NOMO-1 treated with DMSO at 0.1 percent for 48 hours (cell line): ENCODE measurements around the gene NME8.
"Not testable (repeated sequence)": the region's sequence is repeated elsewhere in the genome, so short reads cannot be mapped to it uniquely, and the experiment has no call there.

Experiments
- DNase-seq: peaks from one replicate; lab custom pipeline; 2025; ENCODE audit not compliant: unreplicated experiment; lab: John Stamatoyannopoulos, UW

NME8 gene, protein sequence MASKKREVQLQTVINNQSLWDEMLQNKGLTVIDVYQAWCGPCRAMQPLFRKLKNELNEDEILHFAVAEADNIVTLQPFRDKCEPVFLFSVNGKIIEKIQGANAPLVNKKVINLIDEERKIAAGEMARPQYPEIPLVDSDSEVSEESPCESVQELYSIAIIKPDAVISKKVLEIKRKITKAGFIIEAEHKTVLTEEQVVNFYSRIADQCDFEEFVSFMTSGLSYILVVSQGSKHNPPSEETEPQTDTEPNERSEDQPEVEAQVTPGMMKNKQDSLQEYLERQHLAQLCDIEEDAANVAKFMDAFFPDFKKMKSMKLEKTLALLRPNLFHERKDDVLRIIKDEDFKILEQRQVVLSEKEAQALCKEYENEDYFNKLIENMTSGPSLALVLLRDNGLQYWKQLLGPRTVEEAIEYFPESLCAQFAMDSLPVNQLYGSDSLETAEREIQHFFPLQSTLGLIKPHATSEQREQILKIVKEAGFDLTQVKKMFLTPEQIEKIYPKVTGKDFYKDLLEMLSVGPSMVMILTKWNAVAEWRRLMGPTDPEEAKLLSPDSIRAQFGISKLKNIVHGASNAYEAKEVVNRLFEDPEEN

GRCh38 chr7:37848297-37848696, at the start of gene NME8:
NME8 (plus strand) TSS chr7:37848597; CDS start chr7:37850267, 1,670 bp downstream.
- no peak for DNase-seq

GRCh38 chr7:37806152-37806551, 42.2 kb upstream of the NME8 start:
- DNase-seq, result no peak

DNA sequence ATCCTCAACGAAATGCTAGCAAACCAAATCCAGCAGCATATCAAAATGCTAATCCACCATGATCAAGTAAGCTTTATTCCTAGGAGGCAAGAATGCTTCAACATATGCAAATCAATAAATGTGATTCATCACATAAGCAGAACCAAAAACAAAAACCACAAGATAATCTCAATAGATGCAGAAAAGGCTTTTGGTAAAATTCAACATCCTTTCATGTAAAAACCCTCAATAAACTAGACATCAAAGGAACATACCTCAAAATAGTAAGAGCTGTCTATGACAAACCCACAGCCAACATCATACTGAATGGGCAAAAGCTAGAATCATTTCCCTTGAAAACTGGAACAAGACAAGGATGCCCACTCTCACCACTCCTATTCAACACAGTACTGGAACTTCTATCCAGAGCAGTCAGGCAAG, 36.2 kb upstream of the NME8 start:
- not testable (repeated sequence) for DNase-seq

- no peak for DNase-seq
Measured at GRCh38 chr7:37815671-37816371, 32.6 kb upstream of the NME8 start.

- peak; percentile 65 for DNase-seq
Measured at GRCh38 chr7:37816922-37817590, 31.3 kb upstream of the NME8 start.

- no peak for DNase-seq
Measured at GRCh38 chr7:37817591-37817960, 30.8 kb upstream of the NME8 start.

DNA sequence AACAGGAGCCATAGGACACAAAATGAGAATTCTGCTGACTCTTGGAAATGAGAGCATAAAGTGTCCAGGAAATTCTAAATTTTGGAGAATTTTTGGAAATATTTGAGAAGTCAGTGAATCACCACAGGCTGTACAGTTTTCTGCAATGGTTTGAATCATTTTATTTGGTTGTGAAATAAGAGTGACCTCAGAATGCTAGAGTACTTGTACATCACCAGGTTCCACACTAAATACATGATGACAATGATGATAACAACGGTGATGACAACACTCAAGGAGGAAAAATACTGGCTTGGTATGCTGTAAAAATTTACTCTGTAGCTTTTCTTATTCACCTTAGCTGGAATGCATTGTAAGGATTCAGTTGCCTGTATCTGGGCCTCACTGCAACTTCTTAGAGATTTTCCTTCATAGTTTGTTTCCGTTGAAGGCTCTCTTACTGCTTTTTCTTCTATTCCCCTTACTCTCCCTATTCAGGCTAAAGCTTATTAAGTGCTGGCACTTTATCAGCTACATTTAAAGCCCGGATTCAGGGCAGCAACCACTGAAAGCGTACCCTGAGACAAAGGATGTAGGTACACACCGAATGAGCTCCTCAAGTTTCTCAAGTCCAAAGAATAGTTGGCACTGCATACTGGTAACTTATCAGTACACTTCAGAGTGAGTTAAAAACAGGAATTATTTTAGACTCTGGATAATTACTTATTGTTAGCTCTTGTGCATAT, 30.2 kb upstream of the NME8 start:
- no peak for DNase-seq

- DNase-seq, result no peak
Measured at GRCh38 chr7:37820708-37821468, 27.5 kb upstream of the NME8 start.

DNA sequence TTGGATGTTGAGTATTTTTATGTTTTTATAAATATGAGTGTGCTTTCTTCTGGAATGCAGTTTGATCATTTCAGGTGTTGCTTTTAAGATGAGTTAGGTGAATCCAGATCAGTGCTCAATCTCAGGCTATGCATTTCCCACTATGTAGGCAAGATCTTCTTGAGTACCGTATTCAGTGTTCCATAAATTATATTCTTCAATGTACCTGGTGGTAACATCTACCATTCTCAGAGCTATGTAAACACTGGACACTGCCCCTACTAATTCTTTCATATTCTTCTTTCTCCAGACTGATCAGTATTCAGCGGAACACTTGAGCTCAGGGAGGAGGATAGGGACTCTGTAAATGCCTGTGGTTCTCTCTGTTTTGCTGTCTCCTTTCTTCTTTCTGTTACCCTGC, 25.5 kb upstream of the NME8 start:
- DNase-seq, result no peak

DNA sequence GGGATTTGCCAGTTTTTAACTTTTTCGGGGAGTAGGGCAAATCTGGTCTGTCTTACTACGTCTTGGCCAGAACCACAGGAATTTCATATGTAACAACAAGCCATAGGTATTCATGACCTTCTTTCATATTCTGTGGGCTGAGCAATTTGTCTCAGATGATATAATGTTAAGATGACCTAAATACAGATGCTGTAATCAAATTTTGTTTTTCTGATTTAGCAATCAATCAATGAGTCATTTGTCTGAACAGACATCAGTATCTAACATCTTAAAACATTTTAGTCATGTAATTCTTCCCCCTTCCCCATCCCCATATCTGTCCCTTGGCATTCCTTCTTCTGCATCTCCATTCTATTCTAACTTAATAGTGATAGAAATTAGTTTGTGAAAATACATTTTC, 24.8 kb upstream of the NME8 start:
- no peak for DNase-seq

- peak; percentile 53 for DNase-seq
Measured at GRCh38 chr7:37825038-37825437, 23.4 kb upstream of the NME8 start.

GRCh38 chr7:37826825-37827224, 21.6 kb upstream of the NME8 start:
- no peak for DNase-seq

DNA sequence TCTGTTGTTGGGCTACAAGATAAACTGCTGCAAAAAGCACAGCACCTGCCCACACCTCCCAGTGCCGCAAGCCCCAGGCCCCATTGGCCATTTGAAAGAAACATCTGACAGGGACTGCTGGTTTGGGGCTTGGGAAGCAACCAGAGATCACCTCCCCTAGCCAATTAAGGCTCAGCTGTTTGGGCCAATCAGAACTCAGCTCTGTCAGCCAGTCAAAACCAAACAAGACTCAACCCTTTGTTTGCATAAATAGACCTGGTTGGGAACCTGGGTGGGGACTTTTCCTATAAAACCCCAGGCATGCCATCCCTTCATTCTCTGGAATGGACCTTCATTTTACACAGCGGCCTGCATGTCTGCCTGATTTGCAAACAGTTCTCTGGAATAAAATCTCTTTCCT, 17.2 kb upstream of the NME8 start:
- DNase-seq, result no peak

- peak; percentile 20 for DNase-seq
Measured at GRCh38 chr7:37832194-37832593, 16.2 kb upstream of the NME8 start.

DNA sequence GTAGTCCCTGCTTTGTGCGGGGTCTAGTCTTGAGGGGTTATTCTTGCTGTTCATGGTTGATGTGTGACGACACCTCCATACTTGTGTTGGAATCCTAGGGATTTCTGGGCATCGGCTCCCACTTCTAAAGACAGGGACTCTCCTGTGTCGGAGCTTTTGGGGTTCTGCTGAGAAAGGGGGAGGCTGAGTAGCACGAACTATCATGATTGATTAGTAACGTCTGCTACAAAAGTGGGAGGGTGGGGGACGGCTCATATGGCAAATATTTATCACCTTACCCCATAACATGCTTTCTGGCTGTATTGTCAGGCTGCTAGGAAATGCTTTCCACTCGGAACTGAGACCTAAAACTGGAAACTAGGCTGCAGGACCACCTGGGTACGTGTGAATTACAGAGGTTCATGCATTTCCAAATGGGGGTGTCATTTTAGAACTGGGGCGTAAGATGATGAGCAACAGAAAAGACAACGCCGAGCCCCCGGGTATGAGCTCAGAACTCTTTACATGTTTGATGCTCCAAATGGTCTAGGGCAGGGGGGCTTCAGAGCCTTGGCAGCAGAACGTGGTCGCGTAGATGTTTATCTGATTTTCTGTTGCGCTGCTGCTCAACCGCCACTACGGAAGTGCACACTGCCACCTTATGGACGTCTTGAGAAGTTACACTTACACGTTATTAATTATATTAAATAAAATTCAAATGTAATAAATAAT, 15.1 kb upstream of the NME8 start:
- peak; percentile 58 for DNase-seq

- no peak for DNase-seq
Measured at GRCh38 chr7:37833818-37834146, 14.6 kb upstream of the NME8 start.

DNA sequence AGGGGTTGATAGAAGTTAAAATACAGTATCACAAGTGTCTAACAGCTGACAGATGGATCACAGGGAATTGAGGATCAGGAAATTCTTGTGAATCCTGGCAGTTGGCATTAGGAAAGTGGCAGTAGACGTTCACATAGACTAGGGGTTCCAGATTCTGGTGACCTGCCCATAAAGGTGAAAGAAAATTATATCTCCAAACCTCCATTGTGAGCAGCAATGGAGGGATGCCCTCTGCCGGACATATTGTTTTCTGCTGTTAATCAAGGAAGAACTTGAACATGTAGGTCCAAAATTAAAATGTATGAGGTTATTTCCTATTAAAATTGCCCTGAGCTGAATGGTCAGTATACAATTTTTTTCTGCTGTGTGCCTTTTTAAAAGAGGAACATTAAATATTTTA, 5.1 kb downstream of the NME8 start:
- peak; percentile 13 for DNase-seq

GRCh38 chr7:37882086-37882485, 33.7 kb downstream of the NME8 start:
- DNase-seq, result no peak

DNA sequence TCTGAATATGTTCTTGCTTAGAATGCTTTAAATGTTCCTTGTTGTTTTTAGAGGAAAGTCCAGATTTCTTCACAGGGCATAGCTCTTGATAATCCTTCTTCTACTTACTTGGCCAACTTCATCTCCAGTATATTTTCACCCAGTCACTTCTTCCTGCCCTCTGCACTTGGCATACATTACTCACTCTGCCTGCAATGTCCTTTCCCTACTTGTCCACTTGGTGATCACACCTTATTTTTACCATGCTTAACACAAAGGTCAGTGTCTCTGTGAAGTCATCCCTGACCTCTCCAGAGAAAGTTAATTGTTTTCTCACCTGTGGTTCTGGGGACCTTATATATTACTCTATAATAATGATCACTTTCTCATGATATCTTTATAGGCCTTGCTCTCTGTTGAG, 45.0 kb downstream of the NME8 start:
- DNase-seq, result no peak

GRCh38 chr7:37894671-37895070, 46.3 kb downstream of the NME8 start:
- no peak for DNase-seq
